ENCODE data around the gene MAGED2. TPM values are rescaled to one million over a fixed set of nuclear protein-coding genes. Genes with fewer than 3 reads are reported as not detected.
A peak's percentile ranks its signal among the peaks of the same experiment; 100 is the strongest.
"Not testable (repeated sequence)": the region's sequence is repeated elsewhere in the genome, so short reads cannot be mapped to it uniquely, and the experiment has no call there.

The MAGED2 gene, protein sequence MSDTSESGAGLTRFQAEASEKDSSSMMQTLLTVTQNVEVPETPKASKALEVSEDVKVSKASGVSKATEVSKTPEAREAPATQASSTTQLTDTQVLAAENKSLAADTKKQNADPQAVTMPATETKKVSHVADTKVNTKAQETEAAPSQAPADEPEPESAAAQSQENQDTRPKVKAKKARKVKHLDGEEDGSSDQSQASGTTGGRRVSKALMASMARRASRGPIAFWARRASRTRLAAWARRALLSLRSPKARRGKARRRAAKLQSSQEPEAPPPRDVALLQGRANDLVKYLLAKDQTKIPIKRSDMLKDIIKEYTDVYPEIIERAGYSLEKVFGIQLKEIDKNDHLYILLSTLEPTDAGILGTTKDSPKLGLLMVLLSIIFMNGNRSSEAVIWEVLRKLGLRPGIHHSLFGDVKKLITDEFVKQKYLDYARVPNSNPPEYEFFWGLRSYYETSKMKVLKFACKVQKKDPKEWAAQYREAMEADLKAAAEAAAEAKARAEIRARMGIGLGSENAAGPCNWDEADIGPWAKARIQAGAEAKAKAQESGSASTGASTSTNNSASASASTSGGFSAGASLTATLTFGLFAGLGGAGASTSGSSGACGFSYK
- polyA plus RNA-seq (2012; ENCODE audit: missing spikeins) = 27.2 TPM

DNA sequence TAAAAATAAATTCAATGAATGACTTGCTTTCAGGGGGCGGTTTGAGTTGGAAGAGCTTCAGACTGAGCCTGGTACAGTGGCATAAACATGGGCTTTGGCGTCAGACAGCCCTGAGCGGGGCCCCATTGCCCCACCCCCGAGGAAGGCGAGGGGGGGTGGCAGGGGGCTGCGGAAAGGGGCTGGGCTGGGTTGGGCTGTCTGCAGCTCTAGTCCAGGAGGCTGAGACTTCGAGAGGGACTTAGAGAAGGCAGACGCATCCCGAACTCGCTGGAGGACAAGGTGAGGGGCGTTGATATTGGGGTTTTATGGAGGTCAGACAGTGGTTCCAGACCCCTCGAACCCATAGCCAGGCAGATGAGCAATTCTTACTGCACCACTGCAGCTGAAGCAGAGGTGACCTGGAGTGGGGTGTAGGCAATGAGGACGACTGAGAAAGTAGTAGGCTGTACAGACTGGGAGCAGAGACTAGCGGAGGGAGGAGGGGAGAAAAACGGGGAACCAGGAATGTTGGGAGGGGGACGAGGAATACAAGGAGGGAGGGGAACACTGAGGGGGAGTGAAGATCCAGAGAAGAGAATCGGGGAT, at the start of gene MAGED2:
Gene MAGED2 (plus strand): TSS at position 222 of the 585 bp plus-strand sequence. CDS start 1,587 bp downstream, outside the sequence.
- FAIRE-seq = peak; percentile 30
- TF ChIP-seq TAF1 (IDR thresholded peaks at IDR 0.05; ENCODE audit: borderline replicate concordance, low read depth, low read length) (no peak), POLR2A (IDR thresholded peaks at IDR 0.05; ENCODE audit: low read depth, low read length) (no peak), POLR2AphosphoS5 (IDR thresholded peaks at IDR 0.05; ENCODE audit: low read depth, low read length) (no peak)
- DNase-seq (ENCODE audit: insufficient read length) = no peak

DNA sequence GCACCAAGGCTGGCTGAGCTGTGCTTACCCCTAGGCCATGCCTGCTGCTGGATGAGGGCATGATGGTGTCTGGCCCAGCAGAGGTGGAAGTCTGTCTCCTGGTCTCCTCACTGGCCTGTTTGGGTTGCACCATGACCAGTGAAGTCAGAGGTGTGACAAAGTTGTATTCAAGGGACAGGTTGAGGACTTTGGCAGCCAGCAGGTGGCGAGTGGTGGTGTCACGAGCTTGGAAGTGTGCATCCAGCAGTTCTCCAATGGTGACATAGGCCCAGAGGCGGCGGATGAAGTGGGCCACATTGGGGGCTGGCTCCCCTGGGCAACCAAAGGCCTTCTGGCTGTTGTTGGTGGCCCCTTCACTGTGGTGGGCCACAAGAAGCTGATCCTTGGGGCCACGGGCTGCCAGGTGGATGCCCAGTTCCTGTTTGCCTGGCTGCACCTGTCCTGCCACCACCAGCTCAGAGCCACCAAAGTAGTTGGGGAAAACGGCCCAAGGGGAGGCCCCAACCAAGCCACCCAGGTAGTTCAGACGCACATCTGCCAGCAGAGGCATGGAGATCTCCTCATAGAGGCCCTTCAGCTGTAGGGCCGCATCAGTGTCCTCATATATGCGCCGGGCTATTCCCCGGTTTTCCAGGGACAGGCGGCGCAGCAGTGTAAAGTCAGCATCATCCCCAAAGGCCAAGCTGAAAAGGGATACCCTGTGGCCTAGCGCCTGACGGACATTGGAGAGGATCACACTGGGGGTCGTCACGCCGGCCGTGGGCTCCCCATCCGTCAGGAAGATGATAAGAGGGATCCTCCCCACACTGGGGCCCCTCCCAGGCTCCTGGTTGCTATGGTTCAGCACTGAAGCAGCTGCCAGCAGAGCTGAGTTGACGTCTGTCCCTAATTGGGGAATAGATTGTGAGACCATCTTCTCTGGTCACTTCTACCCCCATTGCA, 49.2 kb upstream of the MAGED2 start:
- TF ChIP-seq TAF1 (IDR thresholded peaks at IDR 0.05; ENCODE audit: borderline replicate concordance, low read depth, low read length) (no peak), POLR2AphosphoS5 (IDR thresholded peaks at IDR 0.05; ENCODE audit: low read depth, low read length) (no peak), POLR2A (IDR thresholded peaks at IDR 0.05; ENCODE audit: low read depth, low read length) (no peak)
- no peak for DNase-seq (ENCODE audit: insufficient read length)
- no peak for FAIRE-seq

DNA sequence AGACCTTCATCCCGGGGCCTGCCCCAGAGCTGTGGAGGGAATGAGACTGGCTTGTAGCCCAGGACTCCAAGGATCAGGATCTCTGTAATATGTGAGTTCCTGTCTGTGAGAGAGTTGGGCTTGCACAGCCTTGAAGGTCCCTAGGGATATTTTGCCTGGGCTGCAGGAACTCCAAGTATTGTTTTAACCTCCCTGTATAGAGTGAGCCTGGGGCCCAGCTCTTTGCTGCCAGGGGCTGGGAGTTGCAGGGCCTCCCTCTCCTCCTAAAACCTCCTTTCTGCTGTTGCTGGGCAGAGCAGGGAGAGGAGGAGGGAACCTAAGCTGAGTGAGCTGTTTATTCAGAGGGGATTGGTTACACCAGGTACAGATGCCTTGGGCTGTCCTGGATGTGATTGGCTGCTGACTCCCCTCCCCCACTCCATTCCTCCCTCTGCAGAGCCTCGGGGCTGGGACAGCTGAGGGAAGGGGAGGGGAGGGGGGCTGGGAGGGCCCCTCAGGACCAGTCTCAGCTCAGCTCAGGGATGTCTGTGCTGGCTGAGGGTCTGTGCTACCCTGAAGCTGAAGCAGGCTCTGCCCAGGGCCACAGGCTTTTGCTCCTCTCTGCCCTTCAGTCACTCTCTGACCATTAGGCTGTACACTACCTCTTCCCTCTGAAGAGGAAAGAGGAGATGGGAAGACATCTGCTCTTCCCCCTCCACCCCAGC, 33.0 kb upstream of the MAGED2 start:
- DNase-seq (ENCODE audit: insufficient read length); FAIRE-seq: not testable (repeated sequence)

DNA sequence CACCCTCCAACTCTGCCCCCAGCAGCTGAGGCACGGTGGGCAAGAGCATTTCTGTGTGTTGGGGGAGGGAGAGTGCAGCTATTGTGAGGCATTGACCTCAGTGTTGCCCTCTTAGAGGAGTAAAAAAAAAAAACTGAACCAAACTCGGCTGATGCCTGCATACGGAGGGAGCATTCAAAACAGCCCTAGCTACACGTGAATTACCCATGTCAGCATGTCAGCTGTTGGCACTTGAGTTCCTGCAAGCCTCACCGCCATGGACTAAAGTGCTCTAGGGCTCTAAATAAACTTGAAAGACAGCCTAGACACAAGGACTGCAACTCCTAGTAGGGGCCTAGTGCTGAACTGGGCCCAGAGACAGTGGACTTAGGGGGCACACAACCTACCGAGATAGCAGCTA, 31.5 kb upstream of the MAGED2 start:
- FAIRE-seq (no peak), DNase-seq (ENCODE audit: insufficient read length) (no peak)
- TF ChIP-seq POLR2AphosphoS5 (IDR thresholded peaks at IDR 0.05; ENCODE audit: low read depth, low read length) (no peak), TAF1 (IDR thresholded peaks at IDR 0.05; ENCODE audit: borderline replicate concordance, low read depth, low read length) (no peak), POLR2A (IDR thresholded peaks at IDR 0.05; ENCODE audit: low read depth, low read length) (no peak)

DNA sequence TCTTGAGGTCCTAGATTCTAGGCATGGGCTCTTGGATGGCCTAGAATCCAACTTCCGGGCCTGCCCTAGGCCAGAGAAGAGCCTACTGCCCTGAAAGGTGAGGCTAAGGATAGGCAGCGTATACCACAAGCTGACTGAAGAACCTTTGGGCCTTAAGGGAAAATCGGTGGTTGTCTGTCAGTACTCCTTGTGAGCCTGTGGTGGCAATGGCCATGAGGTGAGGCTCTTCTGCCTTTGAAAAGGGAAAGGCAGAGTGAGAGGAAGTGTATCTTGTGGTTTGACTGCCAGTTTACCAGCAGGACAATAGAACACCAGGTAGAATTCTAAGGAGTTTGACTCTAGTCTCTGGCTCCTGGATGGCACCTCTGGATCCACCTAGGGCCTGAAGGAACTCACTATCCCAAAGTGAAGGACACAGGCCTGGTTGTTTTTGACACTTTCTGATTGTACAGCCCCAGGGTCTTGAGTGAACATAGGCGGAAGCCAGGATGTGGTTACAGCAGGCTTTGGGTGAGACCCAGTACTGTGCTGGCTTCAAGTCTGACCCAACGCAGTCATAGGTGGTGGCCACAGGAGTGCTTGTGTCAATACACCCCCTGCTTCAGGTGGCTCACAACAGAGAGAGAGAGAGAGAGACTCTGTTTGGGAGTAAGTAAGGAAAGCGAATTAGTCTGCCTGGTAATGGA, 30.4 kb upstream of the MAGED2 start:
- FAIRE-seq = no peak
- TF ChIP-seq POLR2A (IDR thresholded peaks at IDR 0.05; ENCODE audit: low read depth, low read length) = no peak
- TF ChIP-seq TAF1 (IDR thresholded peaks at IDR 0.05; ENCODE audit: borderline replicate concordance, low read depth, low read length) = no peak
- TF ChIP-seq POLR2AphosphoS5 (IDR thresholded peaks at IDR 0.05; ENCODE audit: low read depth, low read length) = no peak
- DNase-seq (ENCODE audit: insufficient read length) = no peak

DNA sequence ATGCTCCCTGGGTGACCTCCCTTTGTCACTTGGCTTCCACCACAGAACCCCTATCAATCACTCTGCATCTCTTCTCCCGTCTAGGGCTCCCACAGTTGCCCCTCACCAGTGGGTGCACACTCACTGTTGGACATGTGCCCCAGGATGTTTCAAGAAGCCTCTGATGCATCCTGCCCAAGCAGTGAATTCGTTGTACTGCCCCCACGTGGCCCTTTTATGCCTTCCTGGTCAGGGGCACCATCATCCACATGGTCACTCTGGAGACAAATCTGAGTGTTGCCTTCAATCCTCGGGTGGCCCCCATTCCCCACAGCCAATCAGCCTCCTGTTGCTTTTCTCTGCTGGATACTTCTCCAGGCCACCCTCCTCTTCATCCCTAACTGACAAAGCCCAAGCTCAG, 21.6 kb upstream of the MAGED2 start:
- DNase-seq (ENCODE audit: insufficient read length) = no peak
- TF ChIP-seq TAF1 (IDR thresholded peaks at IDR 0.05; ENCODE audit: borderline replicate concordance, low read depth, low read length) (no peak), POLR2A (IDR thresholded peaks at IDR 0.05; ENCODE audit: low read depth, low read length) (no peak), POLR2AphosphoS5 (IDR thresholded peaks at IDR 0.05; ENCODE audit: low read depth, low read length) (no peak)
- no peak for FAIRE-seq

DNA sequence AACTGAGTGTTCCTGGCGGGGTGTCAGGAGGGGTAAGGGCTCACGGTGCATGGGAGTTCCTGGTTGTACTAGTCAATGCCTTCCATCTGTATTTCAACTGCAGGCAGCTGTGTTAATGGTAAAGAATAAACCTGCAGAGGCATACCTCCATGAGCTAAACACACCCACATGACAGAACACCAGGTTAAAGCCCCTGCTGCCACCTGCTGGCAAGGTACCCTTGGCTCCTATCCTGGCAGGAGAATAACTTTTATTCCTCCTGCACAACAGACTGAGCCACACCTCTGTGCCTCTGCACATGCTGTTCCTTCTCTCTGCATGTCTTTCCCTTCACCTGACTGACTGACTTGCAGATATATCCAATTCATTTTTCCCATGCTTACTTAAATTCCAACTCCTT, 20.6 kb upstream of the MAGED2 start:
- TF ChIP-seq POLR2A (IDR thresholded peaks at IDR 0.05; ENCODE audit: low read depth, low read length) (no peak), POLR2AphosphoS5 (IDR thresholded peaks at IDR 0.05; ENCODE audit: low read depth, low read length) (no peak), TAF1 (IDR thresholded peaks at IDR 0.05; ENCODE audit: borderline replicate concordance, low read depth, low read length) (no peak)
- FAIRE-seq (peak; percentile 62), DNase-seq (ENCODE audit: insufficient read length) (no peak)

DNA sequence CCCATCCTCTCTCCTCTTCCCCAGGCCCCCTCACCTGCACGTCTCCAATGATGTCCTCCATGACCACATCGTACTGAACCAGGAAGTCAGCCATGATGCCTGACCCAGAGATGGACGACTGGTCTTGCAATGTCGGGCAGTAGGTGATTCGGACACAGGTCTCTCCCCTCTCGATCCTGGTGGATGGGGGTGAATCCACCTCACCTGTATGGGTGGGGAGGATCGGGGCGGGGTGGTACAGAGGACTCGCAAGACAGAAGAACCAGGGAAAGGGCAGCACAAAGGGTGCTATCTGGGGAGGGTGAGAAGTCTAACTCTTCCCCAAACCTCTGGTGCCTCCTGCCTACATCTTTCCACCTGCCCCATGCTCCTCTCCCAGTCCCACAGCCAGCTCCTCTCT, 19.1 kb upstream of the MAGED2 start:
- DNase-seq (ENCODE audit: insufficient read length) = no peak
- TF ChIP-seq TAF1 (IDR thresholded peaks at IDR 0.05; ENCODE audit: borderline replicate concordance, low read depth, low read length) (no peak), POLR2AphosphoS5 (IDR thresholded peaks at IDR 0.05; ENCODE audit: low read depth, low read length) (no peak), POLR2A (IDR thresholded peaks at IDR 0.05; ENCODE audit: low read depth, low read length) (no peak)
- no peak for FAIRE-seq

DNA sequence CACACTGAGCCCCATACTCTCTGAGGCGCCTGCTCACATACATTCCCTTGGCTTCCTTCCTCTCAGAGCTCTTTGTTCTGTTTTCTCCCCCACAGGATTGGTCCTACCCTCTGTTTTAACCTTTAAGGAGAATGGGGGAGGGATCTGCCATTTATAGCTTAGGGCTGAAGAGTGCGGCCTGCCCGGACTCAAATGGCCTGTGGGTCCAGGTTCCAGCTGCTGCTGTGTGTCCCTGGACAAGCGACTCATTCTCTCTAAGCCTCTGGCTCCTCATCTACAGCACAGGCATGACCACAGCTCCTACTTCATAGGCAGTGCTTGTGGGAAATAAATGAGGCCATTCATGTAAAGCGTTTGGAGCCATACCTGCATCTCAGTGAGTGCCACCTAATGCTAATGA, 18.1 kb upstream of the MAGED2 start:
- FAIRE-seq; DNase-seq (ENCODE audit: insufficient read length): not testable (repeated sequence)

DNA sequence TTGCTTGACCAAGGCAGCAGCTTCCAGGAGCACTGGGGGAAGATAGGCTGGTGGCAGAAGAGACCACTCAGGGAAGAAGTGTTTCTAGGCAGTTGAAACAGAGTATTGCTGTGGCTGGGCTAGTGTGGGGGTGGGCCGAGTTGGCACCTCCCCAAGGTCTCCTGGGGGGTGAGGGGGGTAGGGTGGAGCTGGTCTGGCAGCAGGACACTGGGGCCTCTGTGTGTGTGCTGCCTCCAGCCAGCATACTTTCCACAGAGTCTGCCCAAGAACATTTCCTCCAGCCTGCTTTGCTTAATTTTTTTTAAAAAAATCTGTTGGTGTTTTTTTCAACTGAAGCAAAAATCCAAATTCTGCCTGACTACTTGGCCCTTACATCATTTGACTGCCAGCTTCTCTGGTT, 13.5 kb upstream of the MAGED2 start:
- FAIRE-seq = no peak
- no peak for DNase-seq (ENCODE audit: insufficient read length)
- no peak for TF ChIP-seq POLR2AphosphoS5 (IDR thresholded peaks at IDR 0.05; ENCODE audit: low read depth, low read length)
- no peak for TF ChIP-seq TAF1 (IDR thresholded peaks at IDR 0.05; ENCODE audit: borderline replicate concordance, low read depth, low read length)
- TF ChIP-seq POLR2A (IDR thresholded peaks at IDR 0.05; ENCODE audit: low read depth, low read length) = no peak
